COLO829 (cell line): ENCODE data around the gene NPFFR1.
A peak's percentile ranks its signal among the peaks of the same experiment; 100 is the strongest.
"Not testable (repeated sequence)": the region's sequence is repeated elsewhere in the genome, so short reads cannot be mapped to it uniquely, and the experiment has no call there.

ENCODE experiments used
- DNase-seq: peaks from one replicate; pipeline ENCODE4 v3.0.0; 2012; ENCODE audit warnings: low spot score

NPFFR1 gene

DNA sequence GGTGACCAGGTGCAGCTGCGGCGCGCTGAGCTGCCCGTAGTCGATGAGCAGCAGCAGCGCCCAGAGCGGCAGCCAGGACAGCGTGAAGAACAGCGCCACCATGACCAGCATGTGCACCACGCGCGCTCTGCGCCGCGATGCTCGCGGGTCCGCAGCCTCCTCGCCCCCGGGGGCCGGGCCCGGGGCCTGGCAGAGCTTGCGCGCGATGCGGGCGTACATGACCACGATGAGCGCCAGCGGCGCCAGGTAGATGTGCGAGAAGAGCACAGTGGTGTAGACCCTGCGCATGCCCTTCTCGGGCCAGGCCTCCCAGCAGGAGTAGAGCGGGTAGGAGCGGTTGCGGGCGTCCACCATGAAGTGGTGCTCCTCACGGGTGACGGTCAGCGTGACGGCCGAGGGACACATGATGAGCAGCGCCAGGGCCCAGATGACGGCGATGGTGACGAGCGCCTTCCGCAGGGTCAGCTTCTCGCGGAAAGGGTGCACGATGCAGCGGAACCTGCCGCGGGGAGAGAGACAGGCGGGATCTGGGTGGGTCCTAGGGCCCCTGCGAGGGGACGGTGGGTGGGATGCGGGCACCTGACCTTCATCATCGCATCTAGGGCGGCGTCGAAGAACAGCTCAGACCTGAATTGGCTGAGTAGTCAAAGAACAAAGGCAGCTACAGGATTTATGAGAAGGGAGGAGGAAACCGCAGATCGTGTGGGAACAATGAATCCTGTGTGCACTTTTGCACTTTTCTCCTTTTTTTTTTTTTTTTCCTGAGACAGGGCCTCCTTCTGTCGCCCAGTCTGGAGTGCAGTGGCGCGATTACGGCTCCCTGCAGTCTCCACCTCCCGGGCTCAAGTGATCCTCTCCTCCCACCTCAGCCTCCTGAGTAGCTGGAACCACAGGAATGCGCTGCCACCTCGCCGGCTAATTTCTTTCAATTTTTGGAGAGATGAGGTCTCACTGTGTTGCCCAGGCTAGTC, 28.2 kb downstream of the NPFFR1 start:
- peak; percentile 84 for DNase-seq

GRCh38 chr10:70254778-70255328, 29.0 kb downstream of the NPFFR1 start:
- no peak for DNase-seq

DNA sequence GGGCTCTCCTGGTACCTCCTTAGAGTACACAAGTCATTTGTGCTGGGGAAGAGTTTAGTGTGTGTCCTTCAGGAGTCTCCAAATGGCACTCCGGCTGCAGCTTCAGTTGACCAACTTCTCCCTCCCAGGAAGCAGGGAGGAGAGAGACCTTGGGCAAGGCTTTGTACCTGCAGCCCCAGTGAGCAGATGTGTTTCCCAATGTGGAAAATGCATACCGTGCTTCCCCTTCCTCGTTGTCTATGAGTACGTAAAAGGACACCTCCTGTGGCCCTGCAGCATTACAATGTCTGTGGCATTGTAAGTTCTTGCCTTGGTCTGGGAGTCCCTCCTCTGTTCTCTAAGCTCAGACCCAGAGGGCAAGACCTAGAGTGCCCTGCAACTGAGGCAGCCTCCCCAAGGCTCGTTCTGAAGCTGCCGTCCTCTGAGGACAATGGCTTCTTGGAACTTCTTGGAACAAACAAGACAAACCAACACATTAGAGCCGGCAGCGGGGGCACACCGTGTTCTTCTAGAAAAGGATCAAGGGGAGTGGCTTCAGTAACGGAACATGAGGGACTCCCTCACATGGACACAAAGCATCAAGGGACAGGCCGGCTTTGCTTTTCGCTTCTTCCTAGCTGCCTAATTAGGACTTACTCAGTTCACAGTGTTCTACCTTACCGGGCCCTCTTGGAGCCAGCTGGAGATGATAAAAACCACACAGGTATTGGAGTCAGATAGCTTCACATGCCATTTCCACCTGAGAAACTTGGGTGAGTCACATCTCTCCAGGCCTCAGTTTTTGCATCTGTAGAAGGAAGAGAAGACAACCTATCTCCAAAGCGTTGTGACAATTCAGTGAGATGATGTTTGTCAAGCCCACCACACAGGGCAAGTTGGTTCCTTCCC, 29.7 kb downstream of the NPFFR1 start:
- DNase-seq = no peak

- DNase-seq = no peak
Observed at GRCh38 chr10:70250961-70251680, 32.7 kb downstream of the NPFFR1 start.

DNA sequence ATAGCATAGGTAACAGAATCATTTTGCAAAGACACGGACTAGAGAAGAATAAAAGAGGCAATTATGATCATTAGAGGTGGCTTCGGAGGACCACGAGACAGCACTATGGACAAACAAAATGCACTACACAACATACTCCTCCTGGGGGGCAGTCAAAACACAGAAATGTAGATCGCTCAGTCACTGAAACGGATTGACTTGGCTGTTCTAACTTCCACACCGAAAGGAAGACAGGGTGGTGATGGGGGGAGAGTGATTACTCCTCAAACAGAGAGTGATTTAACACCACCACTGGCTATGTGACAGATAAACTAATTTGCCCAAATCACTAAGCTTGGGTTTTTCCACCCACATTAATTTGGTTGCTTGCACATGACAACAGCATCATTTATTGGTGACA, 36.4 kb downstream of the NPFFR1 start:
- DNase-seq = no peak

GRCh38 chr10:70241081-70241480, 42.7 kb downstream of the NPFFR1 start:
- no peak for DNase-seq

DNA sequence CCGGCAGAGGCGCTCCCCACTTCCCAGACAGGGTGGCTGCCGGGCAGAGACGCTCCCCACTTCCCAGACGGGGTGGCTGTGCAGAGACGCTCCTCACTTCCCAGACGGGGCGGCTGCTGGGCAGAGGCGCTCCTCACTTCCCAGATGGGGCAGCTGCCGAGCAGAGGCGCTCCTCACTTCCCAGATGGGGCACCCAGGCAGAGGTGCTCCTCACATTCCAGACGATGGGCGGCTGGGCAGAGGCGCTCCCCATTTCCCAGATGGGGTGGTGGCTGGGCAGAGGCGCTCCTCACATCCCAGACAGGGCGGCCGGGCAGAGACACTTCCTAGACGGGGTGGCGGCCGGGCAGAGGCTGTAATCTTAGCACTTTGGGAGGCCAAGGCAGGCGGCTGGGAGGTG, 43.8 kb downstream of the NPFFR1 start:
- DNase-seq = not testable (repeated sequence)

DNA sequence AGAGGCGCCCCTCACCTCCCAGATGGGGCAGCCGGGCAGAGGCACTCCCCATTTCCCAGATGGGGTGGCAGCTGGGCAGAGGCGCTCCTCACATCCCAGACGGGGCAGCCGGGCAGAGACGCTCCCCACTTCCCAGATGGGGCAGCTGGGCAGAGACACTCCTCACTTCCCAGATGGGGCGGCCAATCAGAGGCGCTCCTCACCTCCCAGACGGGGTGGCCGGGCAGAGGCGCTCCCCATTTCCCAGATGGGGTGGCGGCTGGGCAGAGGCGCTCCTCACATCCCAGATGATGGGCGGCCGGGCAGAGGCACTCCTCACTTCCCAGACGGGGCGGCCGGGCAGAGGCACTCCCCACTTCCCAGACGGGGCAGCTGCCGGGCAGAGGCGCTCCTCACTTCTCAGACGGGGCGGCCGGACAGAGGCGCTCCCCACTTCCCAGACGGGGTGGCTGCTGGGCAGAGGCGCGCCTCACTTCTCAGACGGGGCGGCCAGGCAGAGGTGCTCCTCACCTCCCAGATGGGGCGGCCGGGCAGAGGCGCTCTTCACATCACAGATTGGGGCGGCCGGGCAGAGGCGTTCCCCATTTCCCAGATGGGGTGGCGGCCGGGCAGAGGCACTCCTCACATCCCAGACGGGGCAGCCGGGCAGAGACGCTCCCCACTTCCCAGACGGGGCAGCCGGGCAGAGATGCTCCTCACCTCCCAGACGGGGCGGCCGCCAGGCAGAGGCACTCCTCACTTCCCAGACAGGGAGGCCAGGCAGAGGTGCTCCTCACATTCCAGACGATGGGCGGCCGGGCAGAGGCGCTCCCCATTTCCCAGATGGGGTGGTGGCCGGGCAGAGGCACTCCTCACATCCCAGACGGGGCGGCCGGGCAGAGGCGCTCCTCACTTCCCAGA, 44.5 kb downstream of the NPFFR1 start:
- DNase-seq = not testable (repeated sequence)

GRCh38 chr10:70237958-70238536, 45.8 kb downstream of the NPFFR1 start:
- DNase-seq = not testable (repeated sequence)

GRCh38 chr10:70234668-70235447, 48.9 kb downstream of the NPFFR1 start:
- DNase-seq = no peak

DNA sequence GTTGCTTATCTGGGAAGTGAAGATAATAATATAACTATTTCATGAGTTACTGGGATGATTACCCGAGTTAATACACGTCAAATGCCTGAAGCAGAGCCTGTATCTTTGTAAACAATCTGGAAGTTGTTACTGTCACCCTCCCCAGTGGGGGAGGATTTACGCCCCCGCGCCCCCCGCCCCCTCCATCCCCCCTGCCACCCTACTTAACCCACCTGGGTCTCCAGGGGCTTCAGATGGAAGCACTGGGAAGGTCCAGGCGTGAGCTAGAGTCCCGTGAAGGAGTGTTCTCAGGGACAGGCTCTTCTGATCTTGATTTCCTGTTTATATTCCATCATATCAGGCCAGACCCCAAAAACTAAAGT, 49.9 kb downstream of the NPFFR1 start:
- DNase-seq = no peak

GRCh38 chr10:70233109-70233938, 50.5 kb downstream of the NPFFR1 start, which contains the start of gene PPA1:
Gene PPA1 (minus strand): TSS chr10:70233429. CDS start chr10:70233327, 102 bp downstream.
- peak; percentile 98 for DNase-seq

DNA sequence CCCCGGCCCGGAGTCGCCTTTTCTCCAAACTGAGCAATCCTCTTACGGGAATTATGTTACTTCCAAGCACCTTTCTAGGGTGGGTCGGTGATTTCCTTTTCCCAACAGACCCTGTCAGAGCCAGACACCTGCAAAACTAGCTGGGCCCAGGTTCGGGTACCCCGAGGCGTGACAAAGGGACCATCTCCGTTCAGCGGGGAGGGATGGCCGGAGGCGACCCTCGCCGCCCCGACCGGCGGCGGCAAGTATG, 51.0 kb downstream of the NPFFR1 start:
- no peak for DNase-seq

DNA sequence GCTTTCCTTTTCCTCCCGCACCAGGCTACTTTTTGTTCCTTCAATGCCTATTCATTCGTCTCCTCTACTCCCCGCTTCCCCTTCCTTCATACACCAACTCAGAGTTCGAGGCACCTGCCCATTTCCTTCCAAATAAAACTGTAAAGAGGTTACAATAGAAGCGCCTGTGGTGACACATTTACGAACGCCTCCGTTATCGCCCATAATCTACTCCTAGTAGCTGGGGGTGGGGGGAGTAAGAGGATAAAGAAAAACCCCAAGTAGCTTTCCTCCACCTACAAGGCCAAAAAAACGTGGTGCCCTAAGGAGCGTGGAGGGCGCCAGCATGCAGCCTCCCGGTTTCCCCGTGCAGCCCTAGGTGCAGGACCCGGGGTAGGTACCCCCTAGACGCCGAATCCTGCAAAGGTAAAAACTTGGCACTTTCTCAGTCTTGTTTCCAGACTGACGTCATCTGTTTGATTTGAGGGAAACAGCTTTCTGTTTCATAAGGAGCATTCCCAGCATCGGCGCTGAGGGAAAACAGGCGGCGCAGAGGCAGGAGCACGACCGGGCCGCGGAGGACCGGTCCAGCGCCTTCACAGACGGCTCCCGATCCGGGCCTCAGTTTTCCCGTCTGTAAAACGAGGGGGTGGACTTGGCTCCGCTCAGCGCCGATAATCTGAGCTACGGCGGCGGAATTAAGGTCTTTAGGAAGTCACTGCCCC, 51.5 kb downstream of the NPFFR1 start:
- no peak for DNase-seq

DNA sequence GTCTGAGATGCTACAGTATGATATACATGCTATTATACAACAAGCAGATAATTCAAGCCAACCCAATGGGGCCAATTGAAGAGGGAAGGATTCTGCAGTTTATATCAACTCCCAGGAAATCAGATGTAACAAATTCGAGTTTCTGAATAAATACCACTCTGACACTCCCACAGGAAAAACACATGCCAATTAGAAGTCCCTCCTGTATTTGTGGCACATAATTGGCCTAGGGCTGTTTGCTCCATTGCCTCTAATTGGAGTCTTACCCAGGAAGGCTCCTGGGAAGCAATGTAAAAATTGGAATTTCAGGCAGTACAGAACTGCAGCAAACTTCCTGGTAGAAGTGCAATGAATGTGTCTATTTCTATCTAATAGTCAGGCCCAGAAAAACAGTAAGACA, 55.3 kb downstream of the NPFFR1 start:
- no peak for DNase-seq

DNA sequence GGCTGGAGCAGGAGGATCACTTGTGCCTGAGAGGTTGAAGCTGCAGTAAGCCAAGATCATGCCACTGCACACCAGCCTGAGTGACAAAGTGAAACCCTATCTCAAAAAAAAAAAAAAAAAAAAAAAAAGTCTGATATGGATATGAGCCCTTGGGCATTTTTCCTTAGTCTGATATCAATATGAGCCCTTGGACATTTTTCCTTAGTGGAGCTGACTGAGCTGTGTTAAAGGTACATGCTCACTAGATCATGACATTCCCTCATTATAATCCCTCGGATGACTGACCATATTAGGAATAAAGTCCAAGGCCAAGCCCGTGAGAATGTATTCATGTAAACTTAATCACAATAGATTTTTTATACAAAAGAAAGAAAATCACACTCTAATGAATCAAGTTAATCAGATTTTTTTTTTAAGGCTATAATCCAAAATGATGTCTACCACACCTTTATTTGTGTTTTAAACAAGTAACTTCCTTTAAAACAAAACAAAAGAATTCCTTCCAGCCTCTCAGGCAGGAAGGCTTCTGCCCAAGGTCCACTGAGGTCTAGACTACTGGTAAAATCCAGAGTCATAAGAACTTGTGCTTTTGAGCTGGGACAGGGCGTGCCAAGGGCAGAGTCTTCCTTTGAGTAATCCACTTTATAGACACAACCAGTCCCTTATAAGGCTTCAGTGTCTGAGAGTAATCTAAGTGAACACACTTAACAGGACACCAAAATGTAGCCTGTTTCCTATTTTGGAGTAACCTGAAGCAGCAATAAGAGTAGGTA, 56.1 kb downstream of the NPFFR1 start:
- DNase-seq = no peak

GRCh38 chr10:70223728-70224127, 60.1 kb downstream of the NPFFR1 start:
- no peak for DNase-seq
